NT2/D1 (cell line): ENCODE measurements around the gene ZSCAN21.

Experiments
- SUZ12 ChIP-seq: IDR thresholded peaks from 2 replicates; pipeline ENCODE4 v1.6.1; 2011; ENCODE audit not compliant: insufficient read length, insufficient read depth; ENCODE audit errors: extremely low read depth
- YY1 ChIP-seq: IDR thresholded peaks from 2 replicates; pipeline ENCODE4 v1.6.1; 2011; ENCODE audit not compliant: insufficient read length, insufficient read depth

GRCh38 chr7:100040575-100040974 lies 9.0 kb upstream of the ZSCAN21 start:
- TF ChIP-seq YY1: no peak
- no peak for TF ChIP-seq SUZ12
